Neuronal stem cell (in vitro differentiated cells): ENCODE measurements around the gene PRF1.
A peak's percentile ranks its signal among the peaks of the same experiment; 100 is the strongest.

Experiments
- DNase-seq: peaks from one replicate; pipeline ENCODE4 v3.0.0-alpha.2; 2013; ENCODE audit warnings: low spot score
- H2AFZ ChIP-seq: one replicate; pipeline ENCODE4 v1.6.1; 2013; ENCODE audit warnings: mild to moderate bottlenecking, low read length, inconsistent platforms
- H2AK5ac ChIP-seq: 2 replicates; pipeline ENCODE4 v1.6.1; 2013; ENCODE audit warnings: low read depth, mild to moderate bottlenecking, inconsistent platforms, low read length, moderate library complexity, mixed read lengths
- H2BK120ac ChIP-seq: 2 replicates; pipeline ENCODE4 v1.6.1; 2013; ENCODE audit warnings: low read depth, mild to moderate bottlenecking, inconsistent platforms, low read length, moderate library complexity, mixed read lengths
- H2BK12ac ChIP-seq: one replicate; pipeline ENCODE4 v1.6.1; 2013; ENCODE audit warnings: low read length, inconsistent platforms
- H2BK15ac ChIP-seq: 2 replicates; pipeline ENCODE4 v1.6.1; 2013; ENCODE audit warnings: mild to moderate bottlenecking, low read length, inconsistent platforms, mixed read lengths
- H2BK5ac ChIP-seq: one replicate; pipeline ENCODE4 v1.6.1; 2013; ENCODE audit warnings: inconsistent platforms, mild to moderate bottlenecking, low read length, moderate library complexity
- H3K14ac ChIP-seq: one replicate; pipeline ENCODE4 v1.6.1; 2013; ENCODE audit warnings: low read length, inconsistent platforms
- H3K18ac ChIP-seq: 2 replicates; pipeline ENCODE4 v1.6.1; 2013; ENCODE audit warnings: low read length, inconsistent platforms
- H3K23ac ChIP-seq: 2 replicates; pipeline ENCODE4 v1.6.1; 2013; ENCODE audit warnings: low read depth, mild to moderate bottlenecking, mixed read lengths, low read length, inconsistent platforms; ENCODE audit not compliant: poor library complexity
- H3K27ac ChIP-seq: replicated peaks from 3 replicates; pipeline ENCODE4 v1.5.1; 2013; ENCODE audit warnings: low read length, inconsistent platforms
- H3K27me3 ChIP-seq, 3 experiments: 2 replicates each; pipeline ENCODE4 v1.6.1; 2013; ENCODE audit warnings: low read length in 3 of 3, mild to moderate bottlenecking in 2 of 3, inconsistent platforms in 1 of 3, low read depth in 1 of 3, mixed read lengths in 1 of 3, moderate library complexity in 1 of 3; ENCODE audit not compliant: control insufficient read depth in 3 of 3, insufficient read depth in 3 of 3
- H3K36me3 ChIP-seq, 2 donors: replicated peaks in 1 of 2; 2 replicates each; pipeline ENCODE4 v1.6.1; 2013; ENCODE audit warnings: low read length in 2 of 2; ENCODE audit not compliant: control insufficient read depth in 2 of 2, insufficient read depth in 2 of 2
- H3K4ac ChIP-seq: 2 replicates; pipeline ENCODE4 v1.6.1; 2013; ENCODE audit warnings: inconsistent platforms, mild to moderate bottlenecking, low read length, moderate library complexity
- H3K4me1 ChIP-seq, 2 donors: 1 replicate in 1 of 2; 2 replicates in 1 of 2; pipeline ENCODE4 v1.6.1; 2013; ENCODE audit warnings: low read length in 2 of 2, low read depth in 1 of 2; ENCODE audit not compliant: control insufficient read depth in 2 of 2, insufficient read depth in 1 of 2
- H3K4me2 ChIP-seq: one replicate; pipeline ENCODE4 v1.6.1; 2013; ENCODE audit warnings: mild to moderate bottlenecking, low read length, inconsistent platforms; ENCODE audit not compliant: insufficient read depth, poor library complexity, severe bottlenecking
- H3K4me3 ChIP-seq, 2 donors: 2 replicates each; pipeline ENCODE4 v1.5.1; 2013; ENCODE audit warnings: low read length in 2 of 2, mild to moderate bottlenecking in 2 of 2, inconsistent platforms in 1 of 2, moderate library complexity in 1 of 2
- H3K79me1 ChIP-seq: one replicate; pipeline ENCODE4 v1.6.1; 2013; ENCODE audit warnings: low read depth, mild to moderate bottlenecking, inconsistent platforms, low read length, moderate library complexity
- H3K9ac ChIP-seq: one replicate; pipeline ENCODE4 v1.6.1; 2013; ENCODE audit warnings: mild to moderate bottlenecking, low read depth, low read length, inconsistent platforms; ENCODE audit not compliant: poor library complexity
- H3K9me3 ChIP-seq, 2 donors: replicated peaks in 1 of 2; 2 replicates each; pipeline versions ENCODE3 to v1.6.1; 2013; ENCODE audit warnings: low read length in 2 of 2, mild to moderate bottlenecking in 2 of 2, inconsistent platforms in 1 of 2, low read depth in 1 of 2, mixed read lengths in 1 of 2, moderate library complexity in 1 of 2; ENCODE audit not compliant: control insufficient read depth in 2 of 2, insufficient read depth in 1 of 2
- H4K8ac ChIP-seq: one replicate; pipeline ENCODE4 v1.6.1; 2013; ENCODE audit warnings: low read depth, mild to moderate bottlenecking, inconsistent platforms, low read length, moderate library complexity
- H4K91ac ChIP-seq: one replicate; pipeline ENCODE4 v1.6.1; 2013; ENCODE audit warnings: low read length, low read depth, mild to moderate bottlenecking, inconsistent platforms; ENCODE audit not compliant: poor library complexity
- WGBS, 2 donors: extraction: QIAGEN DNeasy Blood & Tissue Kit; methylation state at CpG; one replicate each; pipeline ENCODE4 v1.1.7; 2013; ENCODE audit warnings: missing lambda C conversion rate in 2 of 2, mixed read lengths in 1 of 2; ENCODE audit not compliant: insufficient read length in 2 of 2, insufficient replicate concordance in 1 of 2; ENCODE audit errors: extremely low coverage in 2 of 2; 5-methylcytosine and 5-hydroxymethylcytosine counted together

Gene PRF1

DNA sequence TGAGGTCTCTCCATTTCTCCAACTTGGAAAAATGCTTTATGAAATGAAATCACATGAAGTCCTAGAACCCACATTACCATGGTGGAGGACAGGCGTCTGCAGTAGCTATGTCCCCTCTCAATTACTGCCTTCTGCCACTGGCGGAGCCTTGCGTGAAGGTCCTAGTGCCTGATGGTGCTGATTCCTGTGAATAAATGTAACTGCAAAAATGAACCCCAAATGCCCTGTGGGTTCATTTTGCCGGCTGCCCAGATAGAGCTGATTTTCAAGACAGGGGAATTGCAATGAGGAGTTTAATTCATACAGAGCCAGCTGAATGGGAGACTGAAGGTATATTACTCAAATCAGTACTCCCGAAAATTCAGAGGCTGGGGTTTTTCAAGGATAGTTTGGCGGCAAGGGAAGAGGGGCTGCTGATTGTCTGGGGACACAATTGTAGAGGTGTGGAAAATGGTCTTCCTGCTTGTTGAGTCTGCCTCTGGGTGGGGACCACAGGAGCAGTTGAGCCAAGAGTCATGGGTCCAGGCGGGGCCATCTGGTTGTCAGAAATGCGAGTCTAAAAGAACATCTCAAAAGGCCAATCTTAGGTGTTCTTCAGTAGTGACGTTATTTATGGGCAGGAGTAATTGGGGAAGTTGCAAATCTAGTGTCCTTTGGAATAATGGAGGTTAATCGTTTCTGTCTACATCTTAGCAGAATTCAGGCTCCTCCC lies 13.5 kb downstream of the PRF1 start:
- H3K27ac ChIP-seq = no peak overlapping the region
- DNase-seq = no peak
- no peaks in the 10 kb centered on the region for H3K79me1 ChIP-seq
- no peak overlapping the region for H3K4me3 ChIP-seq
- no peak overlapping the region for H3K18ac ChIP-seq
- no peak overlapping the region for H4K91ac ChIP-seq
- H3K36me3 ChIP-seq = no peaks in the 10 kb centered on the region
- no peak overlapping the region for H2BK15ac ChIP-seq
- no peak overlapping the region for H3K9ac ChIP-seq
- H2AK5ac ChIP-seq = no peak overlapping the region
- H4K8ac ChIP-seq = no peak overlapping the region
- no peak overlapping the region for H2BK12ac ChIP-seq
- H2BK120ac ChIP-seq = no peak overlapping the region
- no peak overlapping the region for H3K4me2 ChIP-seq
- H3K4me1 ChIP-seq = peaks cover 8 to 12% of the 10 kb centered on the region in 2 donors
- no peak overlapping the region for H3K23ac ChIP-seq
- H3K9me3 ChIP-seq = no peaks in the 10 kb centered on the region
- H3K27me3 ChIP-seq = peaks cover 0 to 10% (median 0%) of the 10 kb centered on the region in 3 experiments
- H2AFZ ChIP-seq = no peak overlapping the region
- no peak overlapping the region for H3K4ac ChIP-seq
- H3K14ac ChIP-seq = no peak overlapping the region
- no peak overlapping the region for H2BK5ac ChIP-seq
- WGBS, 2 donors = no CpG with 5 or more reads among the region's 10 CpGs

GRCh38 chr10:70588255-70588654 lies 14.3 kb downstream of the PRF1 start:
- Histone ChIP-seq H2BK15ac (no peak overlapping the region), H3K23ac (no peak overlapping the region), H3K18ac (no peak overlapping the region), H3K27me3 (peaks cover 0 to 9% (median 0%) of the 10 kb centered on the region in 3 experiments), H3K14ac (no peak overlapping the region), H4K8ac (no peak overlapping the region), H3K4me2 (no peak overlapping the region), H3K9me3 (no peaks in the 10 kb centered on the region), H2BK12ac (no peak overlapping the region), H2BK120ac (no peak overlapping the region), H2BK5ac (no peak overlapping the region), H3K4ac (no peak overlapping the region), H4K91ac (no peak overlapping the region), H2AFZ (no peak overlapping the region), H3K27ac (no peak overlapping the region), H3K4me3 (no peak overlapping the region), H3K36me3 (no peaks in the 10 kb centered on the region), H2AK5ac (no peak overlapping the region), H3K4me1 (peaks cover 13 to 17% of the 10 kb centered on the region in 2 donors), H3K79me1 (no peaks in the 10 kb centered on the region), H3K9ac (no peak overlapping the region)
- DNase-seq = no peak
- WGBS, 2 donors = no CpG with 5 or more reads among the region's 6 CpGs

DNA sequence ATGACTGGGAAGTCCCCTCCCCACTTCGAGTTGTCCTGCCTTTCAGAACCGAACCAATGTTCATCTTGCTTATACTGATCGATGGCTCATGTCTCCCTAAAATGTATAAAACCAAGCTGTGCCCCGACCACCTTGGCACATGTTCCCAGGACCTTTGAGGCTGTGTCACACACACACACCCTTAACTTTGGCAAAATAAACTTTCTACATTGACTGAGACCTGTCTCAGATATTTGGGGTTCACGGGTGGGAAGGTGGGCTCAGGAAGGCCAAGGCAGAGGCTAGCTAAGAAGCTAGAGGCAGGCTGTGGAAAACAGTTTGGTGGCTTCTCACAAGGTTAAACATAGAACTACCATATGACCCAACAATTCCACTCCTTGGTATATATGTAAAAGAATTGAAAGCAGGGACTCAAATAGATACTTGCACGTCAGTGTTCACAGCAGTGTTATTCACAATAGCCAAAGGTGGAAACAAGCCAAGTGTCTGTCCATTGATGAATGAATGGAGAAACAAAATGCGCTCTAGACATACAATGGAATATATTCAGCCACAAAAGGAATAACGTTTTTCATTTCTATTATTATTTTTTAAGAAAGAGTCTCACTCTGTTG lies 15.4 kb downstream of the PRF1 start:
- Histone ChIP-seq H3K27me3 (peaks cover 0 to 3% (median 0%) of the 10 kb centered on the region in 3 experiments), H3K14ac (no peak overlapping the region), H3K4me1 (peaks cover 14 to 23% of the 10 kb centered on the region in 2 donors), H3K18ac (no peak overlapping the region), H2AK5ac (no peak overlapping the region), H3K4me3 (no peak overlapping the region), H4K91ac (no peak overlapping the region), H2BK12ac (no peak overlapping the region), H2AFZ (no peak overlapping the region), H3K27ac (no peak overlapping the region), H2BK15ac (no peak overlapping the region), H2BK5ac (no peak overlapping the region), H3K9me3 (no peaks in the 10 kb centered on the region), H3K4me2 (no peak overlapping the region), H3K36me3 (no peaks in the 10 kb centered on the region), H3K9ac (no peak overlapping the region), H3K4ac (no peak overlapping the region), H3K79me1 (no peaks in the 10 kb centered on the region), H2BK120ac (no peak overlapping the region), H3K23ac (no peak overlapping the region), H4K8ac (no peak overlapping the region)
- no peak for DNase-seq
- WGBS, 2 donors = no CpG with 5 or more reads among the region's 8 CpGs

- Histone ChIP-seq H3K4me2 (no peak overlapping the region), H2AFZ (no peak overlapping the region), H2BK15ac (no peak overlapping the region), H2BK5ac (no peak overlapping the region), H3K18ac (no peak overlapping the region), H2AK5ac (peak overlapping the region; percentile 0), H4K91ac (no peak overlapping the region), H3K79me1 (no peaks in the 10 kb centered on the region), H3K36me3 (no peaks in the 10 kb centered on the region), H3K23ac (no peak overlapping the region), H3K4ac (no peak overlapping the region), H3K27me3 (peaks cover 0 to 3% (median 0%) of the 10 kb centered on the region in 3 experiments), H3K4me1 (peaks cover 14 to 23% of the 10 kb centered on the region in 2 donors), H2BK12ac (no peak overlapping the region), H3K27ac (no peak overlapping the region), H3K4me3 (no peak overlapping the region), H3K9me3 (no peaks in the 10 kb centered on the region), H3K14ac (no peak overlapping the region), H3K9ac (no peak overlapping the region), H2BK120ac (no peak overlapping the region), H4K8ac (no peak overlapping the region)
- DNase-seq = no peak
- WGBS, 2 donors = no CpG with 5 or more reads among the region's 8 CpGs
These were observed 16.1 kb downstream of the PRF1 start for GRCh38 chr10:70586348-70586930.
